Measurements from ENCODE around the gene CLIC1.

The CLIC1 gene

DNA sequence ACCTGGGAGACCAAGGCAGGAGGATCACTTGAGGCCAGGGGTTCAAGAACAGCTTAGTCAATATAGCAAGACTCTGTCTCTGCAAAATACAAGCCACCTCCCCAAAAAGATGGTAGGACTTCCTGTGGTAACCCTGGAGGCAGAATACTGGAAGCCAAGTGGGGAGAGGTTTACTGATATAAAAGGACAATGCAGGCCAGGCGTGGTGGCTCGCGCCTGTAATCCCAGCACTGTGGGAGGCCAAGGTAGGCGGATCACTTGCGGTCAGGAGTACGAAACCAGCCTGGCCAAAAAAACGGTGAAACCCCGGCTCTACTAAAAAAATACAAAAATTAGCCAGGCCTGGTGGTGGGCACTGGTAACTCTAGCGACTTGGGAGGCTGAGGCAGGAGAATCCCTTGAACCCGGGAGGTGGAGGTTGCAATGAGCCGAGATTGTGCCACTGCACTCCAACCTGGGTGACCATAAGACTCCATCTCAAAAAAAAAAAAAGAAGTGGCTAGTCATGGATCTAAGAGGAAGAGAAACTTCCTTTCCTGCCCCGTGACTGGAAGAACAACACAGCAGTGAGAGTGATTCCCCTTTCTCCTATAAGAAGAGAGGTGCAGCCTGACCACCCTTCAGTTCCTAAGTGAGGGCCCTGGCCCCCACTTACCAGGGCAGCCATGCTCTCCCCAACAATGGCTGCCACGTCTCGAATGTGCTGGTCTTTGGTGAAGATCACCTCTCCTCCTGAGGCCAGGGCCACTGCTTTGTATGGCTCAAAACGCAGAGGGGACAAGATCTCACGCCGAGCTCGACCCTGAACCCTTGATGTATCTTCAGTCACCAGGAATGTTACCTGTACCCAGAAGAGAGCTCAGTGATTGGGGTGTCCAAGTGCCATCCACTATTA is 32.3 kb upstream of the CLIC1 start:
- no peak for DNase-seq

DNA sequence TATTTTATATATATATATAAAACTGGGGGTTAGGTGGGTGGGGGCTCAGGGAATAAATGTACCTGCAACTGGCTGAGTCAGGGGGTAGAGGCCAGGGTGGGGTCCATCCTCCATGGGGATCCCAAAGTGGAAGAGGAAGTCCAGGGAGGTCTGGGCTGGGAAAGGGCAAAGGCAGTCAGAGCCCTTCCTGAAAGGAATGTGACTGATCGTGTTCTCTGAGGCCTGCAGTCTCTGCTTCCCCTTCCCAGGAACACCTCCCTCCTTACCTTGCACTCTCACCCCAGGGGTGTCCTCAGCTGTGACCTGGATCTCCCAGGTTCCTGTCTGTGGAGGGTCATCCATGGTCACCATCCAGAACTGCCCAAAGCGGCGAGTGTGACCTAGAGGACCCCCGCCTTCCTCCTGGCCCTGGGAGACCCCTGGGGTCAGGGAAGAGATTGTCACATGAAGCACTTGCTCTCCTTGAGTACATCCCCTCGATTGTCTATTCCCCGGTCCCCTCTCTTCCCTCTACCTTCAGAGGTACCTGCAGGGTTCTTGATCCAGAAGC is 30.8 kb upstream of the CLIC1 start:
- DNase-seq: no peak

DNA sequence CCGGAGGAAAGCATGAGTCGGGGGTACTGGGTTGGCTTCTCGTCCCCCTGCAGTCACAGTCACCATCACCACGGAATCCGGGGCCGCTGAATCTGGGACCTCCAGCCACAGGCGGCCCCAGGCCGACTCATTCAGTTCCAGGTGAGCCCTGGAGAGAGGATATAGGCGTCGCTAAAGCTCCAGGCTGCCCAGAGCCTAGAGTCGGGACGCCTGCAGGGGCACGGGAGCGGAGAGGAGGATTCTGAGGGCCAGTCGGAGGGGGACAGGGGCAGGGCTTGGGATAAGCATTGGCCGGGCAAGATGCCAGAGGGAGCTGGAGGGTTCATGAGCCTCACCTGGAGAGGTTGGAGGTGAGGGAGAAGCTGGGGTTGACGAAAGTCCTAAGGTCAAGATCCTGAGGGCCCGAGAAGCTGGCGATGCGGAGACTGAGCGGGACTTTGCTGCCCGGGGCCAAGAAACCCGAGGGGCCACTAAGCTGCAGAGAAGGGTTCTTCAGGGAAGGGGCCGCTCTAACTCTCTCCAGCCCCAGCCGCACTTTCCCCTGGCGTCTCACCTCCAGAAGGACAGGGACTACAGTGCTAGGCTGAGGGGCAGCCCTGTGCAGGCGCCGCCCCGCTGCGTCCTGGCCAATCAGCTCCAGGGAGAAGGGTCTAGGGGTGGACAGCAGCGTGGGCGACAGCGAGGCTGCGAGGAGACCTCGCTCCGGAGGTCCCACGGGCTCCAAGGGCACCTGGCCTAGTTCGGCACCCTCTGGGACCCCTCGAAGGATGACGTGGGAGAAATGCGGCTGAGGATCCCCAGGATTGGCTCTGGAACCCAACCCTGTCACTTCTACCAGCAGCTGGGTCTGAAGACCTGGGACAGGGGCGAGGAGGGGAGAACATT is 29.8 kb upstream of the CLIC1 start:
- no peak for DNase-seq

DNA sequence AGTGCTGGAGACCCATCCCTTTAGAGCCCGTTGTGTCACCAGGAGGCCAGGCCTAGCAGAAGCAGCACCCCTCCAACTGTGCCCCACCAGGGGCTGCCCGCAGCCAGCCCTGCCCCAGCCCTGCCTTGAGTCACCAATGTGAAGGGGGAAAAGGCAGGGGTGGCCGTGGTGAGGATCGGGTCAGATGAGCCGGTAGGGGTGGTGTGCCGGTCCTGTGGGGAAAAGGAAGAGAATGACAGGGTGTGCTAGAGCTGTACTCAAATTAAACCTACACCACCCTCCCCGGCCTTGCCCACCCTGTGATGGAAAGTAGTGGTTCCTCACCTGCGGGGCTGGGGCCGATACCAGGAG is 29.2 kb upstream of the CLIC1 start:
- DNase-seq: no peak

DNA sequence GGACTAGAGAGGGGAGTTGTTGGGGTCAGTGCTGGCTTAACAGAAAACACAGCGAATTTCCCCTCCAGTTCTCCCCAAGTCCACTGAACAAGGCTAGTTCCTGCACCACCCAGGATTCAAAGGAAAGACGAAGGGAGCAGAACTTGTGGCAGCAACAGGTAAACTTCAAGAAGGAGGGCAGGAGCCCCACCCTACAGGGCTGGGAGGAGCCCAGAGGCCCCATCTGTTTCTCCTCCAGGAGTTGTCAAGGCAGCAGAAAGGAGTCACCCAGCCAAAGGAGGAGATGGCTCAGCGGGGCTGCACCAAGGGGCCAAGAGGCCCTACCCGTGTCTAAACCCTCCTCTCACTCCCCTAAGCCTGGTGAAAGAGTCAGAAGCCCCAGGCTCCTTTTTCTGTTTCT is 27.9 kb upstream of the CLIC1 start:
- DNase-seq: no peak

DNA sequence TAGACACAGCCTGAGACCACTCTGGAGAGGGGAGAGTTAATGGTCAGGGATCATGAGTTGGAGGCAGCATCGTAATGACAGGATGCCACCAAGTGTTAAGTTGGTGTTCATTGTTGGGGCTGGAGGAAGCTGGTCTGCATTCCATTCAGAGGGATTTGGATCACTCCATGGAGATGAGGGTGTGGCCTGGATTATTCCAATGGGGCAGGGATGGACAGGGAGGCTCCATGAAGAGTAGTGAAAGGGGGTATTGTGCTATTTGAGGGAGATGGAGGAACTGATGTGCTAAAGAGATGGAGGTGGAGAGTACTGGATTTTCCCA is 27.2 kb upstream of the CLIC1 start:
- DNase-seq: peak; percentile 69

DNA sequence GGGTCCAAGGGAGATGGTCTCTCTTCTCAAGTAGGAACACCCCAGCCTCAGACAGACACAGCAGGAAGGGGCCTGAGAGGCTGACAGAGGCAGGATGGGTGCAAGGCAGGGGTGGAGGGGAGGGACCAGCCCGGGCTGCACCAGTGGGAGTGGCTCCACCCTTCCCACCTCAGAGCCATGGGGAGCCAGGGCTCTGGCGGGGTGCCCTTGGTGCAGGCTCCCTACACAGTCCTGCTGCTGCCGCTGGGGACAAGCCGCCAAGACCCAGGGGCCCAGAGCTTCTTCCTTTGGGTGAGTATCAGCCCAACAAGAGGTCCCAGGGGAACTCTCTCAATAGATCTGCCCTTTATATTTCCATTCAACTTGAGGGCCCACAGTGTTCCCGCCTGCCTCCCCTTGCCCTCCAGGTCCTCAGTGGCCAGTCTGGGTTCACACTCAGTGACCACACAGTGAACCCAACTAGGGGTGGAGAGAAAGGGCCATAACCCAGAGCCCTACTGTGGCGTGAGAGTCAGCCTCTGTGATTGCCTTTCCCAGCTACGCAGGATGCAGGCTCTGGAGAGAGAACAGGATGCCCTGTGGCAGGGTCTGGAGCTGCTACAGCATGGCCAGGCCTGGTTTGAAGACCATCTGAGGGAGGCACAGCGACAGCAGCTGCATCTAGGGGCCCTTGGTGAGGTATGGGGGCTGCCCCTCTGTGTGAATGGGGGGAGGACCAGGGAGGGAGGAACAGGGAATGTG is 26.7 kb upstream of the CLIC1 start:
- no peak for DNase-seq

DNA sequence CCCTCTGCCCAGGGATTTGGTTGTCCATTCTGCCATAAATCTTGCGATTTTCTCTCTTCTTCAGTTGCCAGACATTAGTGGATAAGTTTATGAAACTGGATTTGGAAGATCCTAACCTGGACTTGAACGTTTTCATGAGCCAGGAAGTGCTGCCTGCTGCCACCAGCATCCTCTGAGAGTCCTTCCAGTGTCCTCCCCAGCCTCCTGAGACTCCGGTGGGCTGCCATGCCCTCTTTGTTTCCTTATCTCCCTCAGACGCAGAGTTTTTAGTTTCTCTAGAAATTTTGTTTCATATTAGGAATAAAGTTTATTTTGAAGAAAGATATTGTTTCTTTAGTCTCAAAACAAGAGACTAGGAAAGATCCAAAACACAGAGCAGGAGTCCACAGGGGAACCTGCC is 26.0 kb upstream of the CLIC1 start, which contains the start of gene SAPCD1:
Gene SAPCD1, plus strand, starts transcription at position 301 of the 400 bp plus-strand sequence. CDS start 399 bp downstream, outside the sequence.
- no peak for DNase-seq

DNA sequence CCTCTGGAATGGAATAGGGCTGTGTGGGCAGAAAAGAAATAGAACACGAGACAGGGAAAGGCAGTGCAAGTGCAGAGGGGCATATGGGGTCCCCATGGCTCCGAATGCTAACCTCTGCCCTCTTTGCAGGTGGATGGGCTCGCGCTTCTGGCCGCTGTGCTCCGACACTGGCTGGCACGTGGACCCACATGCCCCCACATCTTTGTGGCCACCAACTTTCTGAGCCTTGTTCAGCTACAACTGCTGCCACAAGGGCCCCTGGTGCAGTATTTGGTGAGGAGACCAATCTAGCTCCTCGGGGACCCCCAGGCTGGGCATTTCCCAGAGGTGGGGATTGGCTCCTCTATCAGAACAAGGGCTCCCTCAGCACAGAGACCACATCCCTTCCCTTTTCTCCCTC is 25.0 kb upstream of the CLIC1 start:
- DNase-seq: no peak

DNA sequence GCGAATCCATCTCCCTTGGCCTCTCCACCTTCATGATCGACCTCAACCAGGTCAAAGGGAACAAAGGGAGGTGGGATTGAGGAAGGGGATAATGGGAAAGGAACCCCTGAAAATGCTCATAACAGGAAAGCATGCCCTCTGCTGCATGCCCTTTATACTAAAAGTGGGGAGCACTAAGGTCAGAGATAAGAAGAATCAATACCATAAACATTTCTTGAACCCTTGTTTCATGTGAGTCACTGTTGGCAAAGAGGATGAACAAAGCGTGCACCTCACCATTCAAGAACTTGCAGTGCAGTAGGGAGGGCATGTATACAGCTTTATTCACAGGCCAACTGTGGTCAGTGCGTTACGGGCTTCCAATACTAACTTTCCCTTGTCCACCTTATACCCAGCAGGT is 24.5 kb upstream of the CLIC1 start:
- DNase-seq: no peak

DNA sequence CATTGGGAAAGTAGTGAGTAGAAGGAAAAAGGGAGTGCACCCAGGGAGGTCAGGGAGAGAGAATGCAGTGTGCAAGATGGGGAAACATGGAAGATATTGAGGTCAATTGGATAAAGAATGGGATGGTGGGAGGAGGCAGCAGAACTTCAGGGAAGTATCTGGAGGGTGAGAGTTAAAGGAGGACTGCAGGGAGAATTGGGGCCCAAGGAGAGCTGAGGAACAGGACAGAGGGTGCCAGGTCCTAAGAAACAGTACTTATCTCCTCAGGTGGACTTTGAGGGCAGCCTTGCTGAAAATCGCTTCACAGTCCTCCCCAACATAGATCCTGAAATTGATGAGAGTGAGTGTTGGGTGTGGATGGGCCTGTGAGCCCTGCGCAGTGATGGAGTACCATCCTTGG is 22.0 kb upstream of the CLIC1 start:
- no peak for DNase-seq

DNA sequence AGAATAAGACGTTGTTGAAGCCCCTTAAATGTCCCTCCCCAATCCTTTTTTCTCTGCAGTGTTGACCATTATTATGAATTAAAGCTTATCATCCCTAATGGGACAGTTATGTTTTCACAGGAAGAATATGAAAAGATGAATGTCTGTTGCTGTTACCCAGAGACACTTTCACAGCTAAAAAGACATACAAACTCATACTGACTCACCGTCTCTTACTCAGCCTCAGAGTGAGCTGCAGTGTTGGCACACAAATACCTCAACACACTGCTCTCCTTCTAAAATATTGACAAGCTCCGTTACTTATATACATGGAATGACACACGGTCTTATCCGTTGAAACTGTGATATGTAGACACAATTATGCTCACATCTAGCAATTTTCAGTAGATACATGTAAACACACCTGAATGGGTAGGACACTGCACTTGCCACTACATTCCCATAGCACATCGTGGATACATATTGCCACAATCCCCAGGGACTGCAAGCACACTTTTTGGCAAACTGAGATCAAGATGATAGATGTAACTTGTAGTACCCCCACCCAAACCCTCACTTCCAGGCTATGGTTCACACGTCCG is 16.5 kb upstream of the CLIC1 start:
- DNase-seq: peak; percentile 88

DNA sequence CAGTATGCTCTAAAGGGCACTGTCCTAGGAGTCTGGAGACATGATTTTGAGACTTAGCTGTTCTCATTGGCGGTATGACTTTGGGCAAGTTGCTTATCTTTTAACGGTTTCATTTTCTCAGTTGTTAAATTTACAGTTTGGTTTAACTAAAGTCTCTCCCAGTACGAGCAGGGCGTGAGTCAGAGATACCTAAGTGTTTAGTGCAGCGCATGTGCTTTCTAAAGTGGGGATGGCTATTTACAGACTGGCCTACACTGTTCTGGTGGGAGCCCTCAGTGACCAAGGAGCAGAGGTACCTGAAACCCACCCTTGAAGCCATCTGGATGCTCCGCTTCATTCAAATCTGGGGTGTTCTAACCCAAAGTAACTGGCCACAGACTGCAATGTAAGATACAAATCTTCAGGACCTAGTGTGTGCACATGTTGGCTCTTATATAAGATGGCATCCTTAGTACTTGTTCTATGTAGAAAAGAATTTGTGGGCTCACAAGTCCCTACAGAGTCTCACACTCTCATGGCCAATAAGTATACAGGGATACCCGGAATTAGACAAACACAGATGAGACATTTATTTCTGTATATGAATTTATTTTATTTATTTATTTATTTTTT is 14.2 kb upstream of the CLIC1 start:
- peak; percentile 76 for DNase-seq

DNA sequence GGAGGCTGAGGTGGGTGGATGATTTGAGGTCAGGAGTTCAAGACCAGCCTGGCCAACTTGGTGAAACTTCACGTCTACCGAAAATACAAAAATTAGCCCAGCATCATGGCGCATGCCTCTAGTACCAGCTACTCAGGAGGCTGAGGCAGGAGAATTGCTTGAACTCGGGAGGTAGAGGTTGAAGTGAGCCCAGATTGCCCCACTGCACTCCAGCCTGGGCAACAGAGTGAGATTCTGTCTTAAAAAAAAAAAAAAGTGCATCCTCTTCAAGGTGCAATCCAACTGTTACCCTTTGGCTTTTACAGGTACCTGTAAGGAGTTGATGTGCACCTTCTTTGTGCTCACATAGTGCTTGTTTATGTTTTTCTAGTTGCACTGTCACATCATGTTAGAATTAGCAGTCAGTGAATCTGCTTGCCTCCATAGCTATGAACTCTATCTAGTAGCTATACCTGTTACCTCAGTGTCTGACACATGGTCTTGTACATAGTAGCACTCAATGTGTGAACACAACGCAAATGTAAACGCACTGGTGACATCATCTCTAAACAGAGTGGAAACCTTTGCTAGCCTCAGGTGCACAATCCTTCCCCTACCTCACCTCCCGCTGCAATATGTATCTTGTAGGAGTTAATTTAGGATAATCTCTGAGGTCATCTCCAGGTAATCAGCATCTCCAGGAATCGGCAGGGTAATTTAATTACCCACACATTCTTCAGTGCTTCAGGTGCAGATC is 13.1 kb upstream of the CLIC1 start:
- DNase-seq: no peak

DNA sequence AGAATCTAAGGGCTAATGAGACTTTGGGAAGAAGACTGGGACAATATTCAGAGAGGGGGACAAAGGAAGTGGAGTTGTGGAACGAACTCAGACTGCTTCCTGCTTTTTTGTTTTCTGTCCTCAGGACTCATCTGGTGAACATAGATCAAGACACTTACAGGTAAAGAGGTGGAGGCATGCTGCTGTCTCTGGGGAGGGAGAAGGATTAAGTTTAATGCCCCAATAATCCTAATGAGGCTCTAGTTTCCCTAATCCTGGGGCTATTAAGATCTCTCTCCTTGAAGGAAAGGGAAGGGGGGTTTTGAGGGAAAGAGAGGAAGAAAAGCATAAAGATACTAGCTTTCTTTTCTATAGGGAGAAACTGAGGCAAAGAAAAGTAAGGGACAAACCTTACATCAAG is 8.1 kb upstream of the CLIC1 start:
- no peak for DNase-seq

DNA sequence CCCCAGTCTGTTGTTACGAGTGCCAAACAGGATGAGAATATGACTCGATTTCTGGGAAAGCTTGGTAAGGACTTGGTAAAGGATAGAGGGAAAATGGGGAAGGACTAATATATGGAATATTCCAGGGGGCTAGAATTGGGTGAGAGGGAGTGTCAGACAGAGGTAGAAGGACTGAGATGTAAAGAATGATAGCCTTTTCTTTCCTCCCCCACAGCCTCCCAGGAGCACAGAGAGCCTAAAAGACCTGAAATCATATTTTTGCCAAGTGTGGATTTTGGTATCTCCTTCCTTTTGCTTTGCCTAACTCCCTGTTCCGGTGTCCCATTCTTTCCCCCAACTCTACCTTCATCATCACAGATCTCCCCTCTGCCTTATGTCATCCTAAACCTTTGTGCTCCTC is 6.6 kb upstream of the CLIC1 start:
- DNase-seq: no peak

DNA sequence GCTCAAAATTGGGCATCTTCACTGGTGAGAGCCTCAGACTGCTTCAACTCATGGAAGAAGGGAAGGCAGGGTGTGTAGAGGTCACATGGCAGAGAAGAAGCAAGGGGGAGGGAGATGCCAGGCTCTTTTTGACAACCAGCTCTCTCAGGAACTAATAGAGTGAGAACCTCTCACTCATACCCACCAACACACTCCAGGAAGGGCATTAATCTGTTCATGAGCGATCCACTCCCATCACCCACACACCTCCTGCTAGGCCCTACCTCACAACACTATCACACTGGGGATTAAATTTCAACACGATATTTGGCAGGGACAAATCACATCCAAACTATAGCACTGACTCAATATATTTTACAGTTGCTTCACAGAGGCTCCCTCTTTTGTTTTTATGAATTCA is 5.5 kb upstream of the CLIC1 start:
- DNase-seq: no peak

DNA sequence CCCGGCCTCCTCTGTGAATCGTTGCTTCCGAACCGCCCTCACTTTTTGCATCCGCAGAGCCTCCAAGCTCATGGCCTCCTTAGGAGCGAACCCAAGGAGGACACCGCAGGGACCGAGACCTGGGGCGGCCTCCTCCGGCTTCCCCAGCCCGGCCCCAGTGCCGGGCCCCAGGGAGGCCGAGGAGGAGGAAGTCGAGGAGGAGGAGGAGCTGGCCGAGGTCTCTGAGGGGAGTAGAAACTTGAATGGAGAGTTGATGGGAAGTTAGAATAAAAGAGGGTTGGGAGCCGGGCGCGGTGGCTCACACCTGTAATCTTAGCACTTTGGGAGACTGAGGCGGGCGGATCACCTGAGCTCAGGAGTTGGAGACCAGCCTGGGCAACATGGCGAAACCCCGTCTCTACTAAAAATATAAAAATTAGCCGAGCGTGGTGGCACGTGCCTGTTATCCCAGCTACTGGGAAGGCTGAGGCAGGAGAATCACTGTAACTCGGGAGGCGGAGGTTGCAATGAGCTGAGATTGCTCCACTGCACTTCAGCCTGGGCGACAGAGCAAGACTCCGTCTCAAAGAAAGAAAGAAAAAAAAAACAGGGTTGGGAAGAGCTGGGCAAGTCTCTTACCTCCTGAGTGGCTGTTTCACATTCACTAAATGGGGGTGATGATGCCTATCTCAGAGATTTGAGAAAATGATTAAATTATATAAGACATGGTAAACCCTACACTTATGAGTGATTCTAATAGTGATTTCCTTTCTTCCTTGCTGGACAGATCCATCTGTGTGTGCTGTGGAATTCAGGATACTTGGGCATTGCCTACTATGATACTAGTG is 4.3 kb upstream of the CLIC1 start:
- DNase-seq: no peak

DNA sequence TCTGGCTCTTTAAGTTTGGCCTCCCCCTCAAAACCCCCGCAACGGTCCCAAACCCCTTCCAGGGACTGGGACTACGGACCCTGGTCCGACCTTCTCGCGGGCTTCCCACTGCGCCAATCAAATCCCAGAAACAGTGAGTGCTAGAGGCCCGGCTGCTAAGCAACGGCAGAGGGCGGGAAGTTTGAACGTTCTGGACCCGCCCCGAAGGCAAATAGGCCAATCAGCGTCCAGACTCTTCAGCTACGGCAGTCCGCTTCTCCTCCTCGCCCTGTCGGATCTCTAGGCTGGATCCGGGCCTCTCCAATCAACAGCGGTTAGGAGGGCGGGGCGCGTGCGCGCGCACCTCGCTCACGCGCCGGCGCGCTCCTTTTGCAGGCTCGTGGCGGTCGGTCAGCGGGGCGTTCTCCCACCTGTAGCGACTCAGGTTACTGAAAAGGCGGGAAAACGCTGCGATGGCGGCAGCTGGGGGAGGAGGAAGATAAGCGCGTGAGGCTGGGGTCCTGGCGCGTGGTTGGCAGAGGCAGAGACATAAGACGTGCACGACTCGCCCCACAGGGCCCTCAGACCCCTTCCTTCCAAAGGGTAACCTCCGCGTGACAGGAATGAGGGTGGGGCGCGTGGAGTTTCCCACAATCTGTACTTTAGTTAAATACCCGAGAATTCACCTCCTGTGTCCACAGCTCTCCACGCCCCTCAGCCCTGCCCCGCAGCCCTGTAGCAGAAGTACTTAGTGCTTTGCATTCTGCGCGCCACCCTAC is 3.5 kb upstream of the CLIC1 start, which contains the start of gene MSH5:
Gene MSH5, plus strand, starts transcription at position 367 of the 758 bp plus-strand sequence. CDS start 462 bp downstream, outside the sequence.
- DNase-seq: peak; percentile 99

All from HCEC 1CT (cell line).